HK-2 (cell line): ENCODE measurements around the gene RELB.

ENCODE experiments used
- DNase-seq: peaks from one replicate; pipeline ENCODE4 v3.0.0-alpha.2; 2018; ENCODE audit not compliant: unreplicated experiment

Gene RELB

GRCh38 chr19:45079911-45080370 is 78.7 kb downstream of the RELB start:
- no peak for DNase-seq

- DNase-seq = no peak
These were observed 80.9 kb downstream of the RELB start for GRCh38 chr19:45082170-45082569.

GRCh38 chr19:45086480-45086879 is 85.2 kb downstream of the RELB start:
- DNase-seq = no peak

- DNase-seq = no peak
These were observed 86.3 kb downstream of the RELB start for GRCh38 chr19:45087531-45087930.
